ENCODE data around the gene XIRP1. TPM values are rescaled to one million over a fixed set of nuclear protein-coding genes. Genes with fewer than 3 reads are reported as not detected.

Gene XIRP1
- total RNA-seq, 1 experiment from 2014 or later = not detected

- TF ChIP-seq TCF7L2 (IDR thresholded peaks at IDR 0.05; ENCODE audit: low read depth, low read length) (no peak), REST (IDR thresholded peaks at IDR 0.05; ENCODE audit: insufficient read depth in 1 of 2, low read depth in 2 of 2, low read length in 1 of 2) (no peak), POLR2AphosphoS5 (IDR thresholded peaks at IDR 0.05; ENCODE audit: low read depth, low read length) (no peak), CTCF (IDR thresholded peaks at IDR 0.05) (no peak), SIN3A (IDR thresholded peaks at IDR 0.05; ENCODE audit: borderline replicate concordance, insufficient read depth, low read depth, low read length) (no peak)
- intact Hi-C loops (cut with micrococcal nuclease; ENCODE audit: unreplicated experiment) = no loop called here
- H3K4me1 ChIP-seq (ENCODE audit: control insufficient read depth, insufficient read depth, low read length) = peaks cover 39% of the 10 kb centered on the region
- ATAC-seq (no peak), DNase-seq (ENCODE audit: low read depth, low spot score) (no peak)
- BruUV-seq (replicated peaks) = no TSS peak
- in situ Hi-C loops (cut with HindIII; ENCODE audit: low pct_unique_long_range_greater_than_20kb, low sequenced_read_pairs) = no loop called here
- H3K27me3 ChIP-seq (ENCODE audit: control insufficient read depth, insufficient read depth, low read length) = no peaks in the 10 kb centered on the region
- ChIA-PET POLR2A (no interaction called here), CTCF (no interaction called here)
- peak overlapping the region; percentile 29; the same call in 1 of the 2 replicates for H3K27ac ChIP-seq (ENCODE audit: low read length)
- peak overlapping the region; percentile 36 to 67 for H3K4me3 ChIP-seq (ENCODE audit: low read depth in 2 of 2, low read length in 2 of 2)
- H3K9me3 ChIP-seq (ENCODE audit: control insufficient read depth, insufficient read depth, low read depth, low read length) = no peaks in the 10 kb centered on the region
- H3K36me3 ChIP-seq (ENCODE audit: control insufficient read depth, insufficient read depth, low read length) = no peaks in the 10 kb centered on the region
These were observed 38.5 kb downstream of the XIRP1 start for GRCh38 chr3:39153977-39154279.

- Histone ChIP-seq H3K36me3 (ENCODE audit: control insufficient read depth, insufficient read depth, low read length) (no peaks in the 10 kb centered on the region), H3K27me3 (ENCODE audit: control insufficient read depth, insufficient read depth, low read length) (no peaks in the 10 kb centered on the region), H3K4me1 (ENCODE audit: control insufficient read depth, insufficient read depth, low read length) (peaks cover 64% of the 10 kb centered on the region), H3K9me3 (ENCODE audit: control insufficient read depth, insufficient read depth, low read depth, low read length) (no peaks in the 10 kb centered on the region), H3K4me3 (ENCODE audit: low read depth in 2 of 2, low read length in 2 of 2) (peak overlapping the region; percentile 67 to 75), H3K27ac (ENCODE audit: low read length) (peak overlapping the region; percentile 49; the same call in 1 of the 2 replicates)
- POLR2A ChIA-PET = no interaction called here
- intact Hi-C loops (cut with micrococcal nuclease; ENCODE audit: unreplicated experiment) = no loop called here
- ATAC-seq (0 out of 2 replicates have a peak, but pooled peaks have one; percentile 2), DNase-seq (ENCODE audit: low read depth, low spot score) (no peak)
- CTCF ChIA-PET = no interaction called here
- TF ChIP-seq CTCF (IDR thresholded peaks at IDR 0.05) (no peak), TCF7L2 (IDR thresholded peaks at IDR 0.05; ENCODE audit: low read depth, low read length) (no peak), POLR2AphosphoS5 (IDR thresholded peaks at IDR 0.05; ENCODE audit: low read depth, low read length) (no peak), SIN3A (IDR thresholded peaks at IDR 0.05; ENCODE audit: borderline replicate concordance, insufficient read depth, low read depth, low read length) (no peak)
- in situ Hi-C loops (cut with HindIII; ENCODE audit: low pct_unique_long_range_greater_than_20kb, low sequenced_read_pairs) = no loop called here
- BruUV-seq (replicated peaks) = no TSS peak
These were observed 41.4 kb downstream of the XIRP1 start for GRCh38 chr3:39150803-39151631.

Data from Panc1 (cell line).